IMR-90 (cell line): Measurements from ENCODE around the gene ABHD6. TPM values are rescaled to one million over a fixed set of nuclear protein-coding genes. Genes with fewer than 3 reads are reported as not detected.

ENCODE experiments used
- ATAC-seq: fragments of 200-7000 bp; cut with Tn5 transposase; 2 replicates; pipeline ENCODE4 v1.9.1; 2020; ENCODE audit warnings: low read depth, mild to moderate bottlenecking, moderate library complexity
- BruUV-seq: library from RNA; stranded (reverse); fragments of 400-500 nt; replicated peaks from 2 replicates; lab custom pipeline; 2021; lab: Mats Ljungman, UMichigan
- CTCF ChIA-PET: fragments of 300-600 bp; formaldehyde crosslinking; extraction: SDS; loops from one replicate; lab custom pipeline; 2021; ENCODE audit warnings: antibody characterized with exemption; lab: Yijun Ruan, JAX
- POLR2A ChIA-PET: fragments of 300-600 bp; sonication (Branson Sonifier 250); formaldehyde crosslinking; loops from one replicate; lab custom pipeline; 2022; ENCODE audit warnings: antibody characterized with exemption; ENCODE audit not compliant: unreplicated experiment; lab: Charles Lee
- DNase-seq: peaks from one replicate; pipeline ENCODE4 v3.0.0; 2013
- H2AFZ ChIP-seq: replicated peaks from 2 replicates; pipeline ENCODE3; 2013; ENCODE audit warnings: low read length, mild to moderate bottlenecking; ENCODE audit not compliant: poor library complexity
- H2AK5ac ChIP-seq: 2 replicates; pipeline ENCODE4 v1.6.1; 2013; ENCODE audit warnings: low read depth, low read length, inconsistent platforms
- H2AK9ac ChIP-seq: replicated peaks from 2 replicates; pipeline ENCODE3; 2013; ENCODE audit warnings: mild to moderate bottlenecking, low read depth, low read length, moderate library complexity; ENCODE audit not compliant: poor library complexity
- H2BK120ac ChIP-seq: 2 replicates; pipeline ENCODE4 v1.6.1; 2013; ENCODE audit warnings: low read depth, low read length, inconsistent platforms
- H2BK15ac ChIP-seq: 3 replicates; pipeline ENCODE4 v1.6.1; 2013; ENCODE audit warnings: low read depth, low read length, inconsistent platforms
- H2BK20ac ChIP-seq: 2 replicates; pipeline ENCODE4 v1.6.1; 2013; ENCODE audit warnings: low read depth, mild to moderate bottlenecking, inconsistent platforms, low read length, moderate library complexity
- H2BK5ac ChIP-seq: 2 replicates; pipeline ENCODE4 v1.6.1; 2013; ENCODE audit warnings: mild to moderate bottlenecking, low read depth, low read length, inconsistent platforms; ENCODE audit not compliant: poor library complexity, severe bottlenecking
- H3K14ac ChIP-seq: replicated peaks from 2 replicates; pipeline ENCODE4 v1.6.1; 2013; ENCODE audit warnings: low read depth, low read length, inconsistent platforms
- H3K18ac ChIP-seq: 2 replicates; pipeline ENCODE4 v1.6.1; 2013; ENCODE audit warnings: low read depth, low read length, control low read depth
- H3K23ac ChIP-seq: 2 replicates; pipeline ENCODE4 v1.6.1; 2013; ENCODE audit warnings: low read depth, low read length, inconsistent platforms
- H3K27ac ChIP-seq: 2 replicates; pipeline ENCODE4 v1.5.1; 2013; ENCODE audit warnings: mild to moderate bottlenecking, control low read depth, low read length; ENCODE audit not compliant: insufficient read depth
- H3K27me3 ChIP-seq: 2 replicates; pipeline ENCODE4 v1.6.1; 2013; ENCODE audit warnings: low read length; ENCODE audit not compliant: control insufficient read depth, insufficient read depth
- H3K36me3 ChIP-seq: 2 replicates; pipeline ENCODE4 v1.6.1; 2013; ENCODE audit warnings: low read length, mixed read lengths; ENCODE audit not compliant: control insufficient read depth, insufficient read depth
- H3K4ac ChIP-seq: 2 replicates; pipeline ENCODE4 v1.6.1; 2013; ENCODE audit warnings: low read depth, low read length, inconsistent platforms
- H3K4me1 ChIP-seq: 2 replicates; pipeline ENCODE4 v1.6.1; 2013; ENCODE audit warnings: low read length, mixed read lengths; ENCODE audit not compliant: control insufficient read depth, insufficient read depth
- H3K4me2 ChIP-seq: 2 replicates; pipeline ENCODE4 v1.6.1; 2013; ENCODE audit warnings: low read depth, mild to moderate bottlenecking, control low read depth, low read length, moderate library complexity
- H3K4me3 ChIP-seq: 2 replicates; pipeline ENCODE4 v1.5.1; 2013; ENCODE audit warnings: low read depth, mild to moderate bottlenecking, control low read depth, low read length, moderate library complexity; ENCODE audit not compliant: insufficient read depth
- H3K56ac ChIP-seq: 2 replicates; pipeline ENCODE4 v1.6.1; 2013; ENCODE audit warnings: low read length, inconsistent platforms; ENCODE audit not compliant: insufficient read depth; ENCODE audit errors: extremely low read depth
- H3K79me1 ChIP-seq, 2 experiments: 2 replicates each; pipeline ENCODE4 v1.6.1; 2013; ENCODE audit warnings: low read length in 2 of 2, inconsistent platforms in 1 of 2, low read depth in 1 of 2
- H3K9ac ChIP-seq: 2 replicates; pipeline ENCODE4 v1.6.1; 2013; ENCODE audit warnings: low read depth, low read length, control low read depth
- H3K9me1 ChIP-seq: 2 replicates; pipeline ENCODE4 v1.6.1; 2013; ENCODE audit warnings: low read length, inconsistent platforms; ENCODE audit not compliant: insufficient read depth
- H3K9me3 ChIP-seq: 2 replicates; pipeline ENCODE4 v1.6.1; 2013; ENCODE audit warnings: low read length; ENCODE audit not compliant: control insufficient read depth, insufficient read depth
- H4K20me1 ChIP-seq: 2 replicates; pipeline ENCODE4 v1.6.1; 2013; ENCODE audit warnings: low read length, inconsistent platforms; ENCODE audit not compliant: insufficient read depth
- H4K5ac ChIP-seq: 2 replicates; pipeline ENCODE4 v1.6.1; 2013; ENCODE audit warnings: mild to moderate bottlenecking, low read depth, low read length, control low read depth
- H4K8ac ChIP-seq, 2 experiments: 2 replicates each; pipeline ENCODE4 v1.6.1; 2013; ENCODE audit warnings: low read depth in 2 of 2, low read length in 2 of 2, control low read depth in 1 of 2, inconsistent platforms in 1 of 2
- H4K91ac ChIP-seq: 2 replicates; pipeline ENCODE4 v1.6.1; 2013; ENCODE audit warnings: low read depth, low read length, inconsistent platforms; ENCODE audit not compliant: insufficient read depth
- CEBPB ChIP-seq: IDR thresholded peaks from 2 replicates; pipeline ENCODE4 v1.6.1; 2012; ENCODE audit warnings: low read depth, low read length, improper control_type of control experiment
- FOS ChIP-seq: fragments of 150-350 bp; IDR thresholded peaks from 2 replicates; pipeline ENCODE4 v1.6.1; 2016; ENCODE audit warnings: low read depth, low read length
- MXI1 ChIP-seq: IDR thresholded peaks from 2 replicates; pipeline ENCODE4 v1.6.1; 2012; ENCODE audit warnings: low read depth, mild to moderate bottlenecking, low read length, moderate library complexity, borderline replicate concordance
- WGBS, 2 experiments: methylation state at CpG; one replicate each; pipeline versions ENCODE4 v1.1.5 to v1.1.7; 2013; ENCODE audit warnings: missing lambda C conversion rate in 2 of 2; ENCODE audit not compliant: insufficient read length in 1 of 2; ENCODE audit errors: extremely low coverage in 2 of 2; 5-methylcytosine and 5-hydroxymethylcytosine counted together
- dilution Hi-C: fragments of 300-500 bp; cut with HindIII; formaldehyde crosslinking; loops from one replicate; pipeline ENCODE4 v1.14.3; 2018; ENCODE audit warnings: low sequenced_read_pairs; ENCODE audit not compliant: unreplicated experiment
- in situ Hi-C: fragments of 300-500 bp; cut with MboI; formaldehyde crosslinking; loops from 3 replicates; pipeline ENCODE4 v1.14.3; 2019; ENCODE audit warnings: low sequenced_read_pairs, inconsistent platforms, mixed read lengths
- intact Hi-C: fragments of 100-400 bp; cut with micrococcal nuclease; formaldehyde crosslinking; loops from 2 replicates; pipeline ENCODE4 v1.10.0; 2022
- polyA plus RNA-seq, 3 experiments: library from polyadenylated mRNA; depleted of rRNA; stranded (reverse); fragments of >200 nt; gene quantifications; 2 replicates each; pipeline ENCODE4 v1.2.3, GENCODE V29; 2012; ENCODE audit warnings: low replicate concordance in 1 of 3
- total RNA-seq: library from RNA; depleted of rRNA; stranded (reverse); fragments of >200 nt; gene quantifications from 2 replicates; pipeline ENCODE4 v1.2.3, GENCODE V29; 2012
- TF ChIP-seq, protein P1 (sequence below): fragments of 150-350 bp; IDR thresholded peaks from 2 replicates; pipeline ENCODE4 v1.6.1; 2017; ENCODE audit warnings: mild to moderate bottlenecking, antibody characterized with exemption, low read length, low read depth

ABHD6 gene
- total and polyA plus RNA-seq, 2 of the 4 experiments (the other 2 are of a cell fraction), result 5.0 to 5.6 TPM

DNA sequence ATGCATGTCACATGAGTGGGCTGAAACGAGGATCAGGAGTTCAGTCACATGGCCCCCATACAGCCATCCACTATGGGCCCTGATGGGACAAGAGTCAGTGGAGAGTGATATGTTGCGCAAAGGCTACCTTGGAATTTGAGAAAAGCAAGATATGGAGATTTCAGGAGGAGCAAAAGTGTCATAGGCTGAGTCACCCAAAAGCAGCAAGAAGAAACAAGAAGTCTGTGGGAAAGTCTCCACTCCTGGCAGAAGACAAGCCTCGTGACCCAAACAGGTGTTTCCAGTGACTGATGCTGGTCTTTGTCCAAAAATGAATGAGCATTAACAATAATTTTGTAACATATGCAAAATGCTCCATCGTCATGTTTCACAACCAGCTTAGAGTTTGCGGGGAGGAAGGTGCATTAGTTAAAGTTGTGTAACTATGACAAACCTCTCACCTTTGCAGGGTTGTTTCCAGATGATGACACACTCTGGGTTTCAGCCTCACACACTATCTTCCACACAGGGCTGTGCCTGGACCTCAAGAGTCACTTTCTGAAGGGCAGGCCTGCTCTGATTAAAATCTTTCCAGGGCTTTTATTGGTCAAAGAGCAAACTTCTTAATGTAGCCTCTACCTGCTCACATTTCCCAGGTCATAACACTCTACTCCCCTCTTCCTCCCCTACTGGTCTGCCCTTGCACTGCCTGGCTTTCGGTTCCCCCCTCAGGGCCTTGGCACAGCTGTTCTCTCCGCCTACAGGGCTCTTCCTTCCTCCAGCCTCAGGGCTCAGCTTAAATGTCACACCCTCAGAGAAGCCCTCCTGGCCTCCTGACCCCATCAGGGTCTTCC lies 22.9 kb upstream of the ABHD6 start:
- ChIA-PET CTCF (no interaction called here), POLR2A (no interaction called here)
- Histone ChIP-seq H3K18ac (no peak overlapping the region), H2AFZ (no peak overlapping the region), H2BK120ac (no peak overlapping the region), H3K4ac (no peak overlapping the region), H3K4me3 (no peak overlapping the region), H3K79me1 (no peaks in the 10 kb centered on the region), H2AK5ac (no peak overlapping the region), H3K56ac (no peak overlapping the region), H3K36me3 (no peaks in the 10 kb centered on the region), H3K23ac (no peak overlapping the region), H3K9me3 (no peaks in the 10 kb centered on the region), H3K4me1 (peaks cover 2% of the 10 kb centered on the region; the same call in 1 of the 2 replicates), H3K14ac (no peak overlapping the region), H2AK9ac (no peak overlapping the region), H4K5ac (no peak overlapping the region), H3K27ac (no peak overlapping the region), H2BK20ac (no peak overlapping the region), H4K8ac (no peak overlapping the region), H3K27me3 (peaks cover 34% of the 10 kb centered on the region), H4K20me1 (no peaks in the 10 kb centered on the region), H4K91ac (no peak overlapping the region), H3K4me2 (no peak overlapping the region), H2BK5ac (no peak overlapping the region), H3K9ac (no peak overlapping the region), H2BK15ac (no peak overlapping the region), H3K9me1 (no peaks in the 10 kb centered on the region)
- dilution Hi-C loops (no loop called here), intact Hi-C loops (loop anchor here (5.0 kb wide), 2 partner anchors 37 to 252 kb away; no protein-coding TSS in a partner anchor), in situ Hi-C loops (no loop called here)
- TF ChIP-seq CEBPB (peak; percentile 79), MXI1 (no peak), FOS (no peak)
- TF ChIP-seq, protein P1, sequence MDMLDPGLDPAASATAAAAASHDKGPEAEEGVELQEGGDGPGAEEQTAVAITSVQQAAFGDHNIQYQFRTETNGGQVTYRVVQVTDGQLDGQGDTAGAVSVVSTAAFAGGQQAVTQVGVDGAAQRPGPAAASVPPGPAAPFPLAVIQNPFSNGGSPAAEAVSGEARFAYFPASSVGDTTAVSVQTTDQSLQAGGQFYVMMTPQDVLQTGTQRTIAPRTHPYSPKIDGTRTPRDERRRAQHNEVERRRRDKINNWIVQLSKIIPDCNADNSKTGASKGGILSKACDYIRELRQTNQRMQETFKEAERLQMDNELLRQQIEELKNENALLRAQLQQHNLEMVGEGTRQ, result 0 out of 2 replicates have a peak, but pooled peaks have one; percentile 15
- peak; percentile 42 for DNase-seq
- 92% methylated on average over 2 of the region's 7 CpGs; no CpG with 5 or more reads in 1 of the 2 experiments for WGBS, 2 experiments
- no peak for ATAC-seq
- no TSS peak for BruUV-seq
